GM21423 (cell line): ENCODE results near the gene LINGO1.

Experiments used
- ATAC-seq: cut with Tn5 transposase; IDR thresholded peaks from one replicate; pipeline ENCODE4 v1.9.1; 2021; ENCODE audit warnings: mild to moderate bottlenecking, moderate library complexity; ENCODE audit not compliant: unreplicated experiment

The LINGO1 gene

DNA sequence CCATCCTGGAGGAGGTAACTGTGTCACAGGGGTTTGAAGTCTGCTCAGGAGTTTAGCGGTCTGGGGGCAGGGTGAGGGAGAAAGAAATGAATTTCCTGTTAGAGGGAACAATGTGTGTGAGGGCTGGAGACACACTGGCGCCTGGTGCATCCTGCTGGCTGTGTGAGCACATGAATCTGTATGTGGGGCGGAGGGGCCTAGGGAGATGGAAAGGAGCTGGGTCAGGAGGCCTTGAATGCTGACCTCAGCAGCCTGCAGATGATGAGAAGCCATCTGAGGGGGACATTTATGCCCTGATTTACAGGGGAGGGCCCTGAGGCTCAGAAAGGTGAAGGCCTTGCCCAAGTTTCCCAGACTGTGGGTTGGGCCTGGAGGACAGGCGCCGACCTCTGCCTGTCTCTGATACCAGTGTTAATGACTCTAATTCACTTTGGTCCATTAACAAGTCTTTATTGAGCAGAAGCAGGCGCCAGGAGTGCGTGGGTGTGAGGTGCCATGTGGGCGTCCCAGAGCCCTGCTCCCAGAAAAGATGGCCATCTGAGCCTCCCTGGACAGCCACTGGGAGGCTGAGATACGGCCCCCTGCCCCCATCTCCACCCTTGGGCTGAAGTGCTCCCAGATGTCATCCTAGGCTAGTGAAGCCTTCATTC is 34.8 kb downstream of the LINGO1 start:
- no peak for ATAC-seq

DNA sequence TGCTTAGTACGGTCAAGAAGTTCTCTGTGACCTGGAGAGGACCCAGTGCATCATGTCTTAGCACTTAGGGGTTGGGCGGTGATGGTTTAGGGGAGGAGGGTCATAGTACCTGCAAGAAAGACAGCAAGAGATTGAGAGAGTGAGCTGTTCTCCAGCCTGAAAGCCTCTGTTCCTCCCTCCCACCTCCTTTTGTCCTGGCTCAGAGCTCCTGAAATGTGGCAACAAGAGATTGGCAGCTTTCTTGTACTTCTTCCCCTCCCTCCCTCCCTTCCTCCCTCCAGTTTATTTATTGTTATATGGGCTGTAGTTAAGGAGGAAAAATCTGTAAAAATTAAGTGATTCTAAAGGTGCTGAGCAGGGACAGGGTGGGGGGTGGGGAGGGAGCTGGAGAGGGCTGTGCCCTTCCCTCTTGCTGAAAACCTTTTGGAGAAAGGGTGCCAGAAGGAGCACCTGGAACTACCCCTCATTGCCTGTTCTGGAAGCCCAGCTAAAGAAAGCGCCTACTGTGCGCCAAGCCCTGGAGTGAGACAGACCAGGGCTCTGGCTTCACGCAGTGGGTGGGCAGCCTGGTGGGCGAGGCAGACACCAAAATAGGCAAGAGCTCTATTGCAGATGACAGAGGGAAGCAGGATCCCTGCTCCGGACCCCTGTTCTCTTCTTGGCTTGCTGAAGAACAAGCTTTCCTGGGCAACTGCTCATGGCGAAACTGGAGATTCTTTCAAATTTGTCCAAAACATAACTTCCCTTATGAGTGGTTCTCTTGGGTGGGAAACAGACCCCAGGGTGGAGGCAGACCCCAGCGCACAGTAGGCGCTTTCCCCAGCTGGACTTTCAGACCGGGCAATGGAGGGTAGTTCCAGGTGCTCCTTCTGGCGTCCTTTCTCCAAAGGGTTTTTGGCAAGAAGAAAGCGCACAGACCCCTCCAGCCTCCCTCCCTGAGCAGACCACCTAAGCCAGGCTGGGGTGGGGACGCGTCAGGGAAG is 35.6 kb downstream of the LINGO1 start:
- ATAC-seq = no peak

DNA sequence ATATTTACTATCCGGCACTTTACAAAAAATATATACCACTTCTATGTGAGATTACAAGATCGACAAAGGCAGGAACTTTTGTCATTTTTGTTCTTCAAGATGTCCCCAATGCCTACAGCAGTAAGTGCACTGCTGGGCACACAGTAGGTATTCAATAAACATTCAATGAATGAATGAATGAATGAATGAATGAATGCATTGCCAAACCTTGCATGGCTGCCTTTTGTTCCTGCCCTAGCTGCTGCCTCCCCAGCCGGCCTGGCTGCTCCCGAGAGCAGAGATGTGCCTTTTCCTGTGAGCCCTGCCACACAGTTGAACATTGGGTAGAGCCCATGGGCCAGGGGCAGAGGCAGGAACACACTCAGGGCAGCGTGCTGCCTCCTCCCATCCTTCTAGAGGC is 37.5 kb downstream of the LINGO1 start:
- no peak for ATAC-seq

DNA sequence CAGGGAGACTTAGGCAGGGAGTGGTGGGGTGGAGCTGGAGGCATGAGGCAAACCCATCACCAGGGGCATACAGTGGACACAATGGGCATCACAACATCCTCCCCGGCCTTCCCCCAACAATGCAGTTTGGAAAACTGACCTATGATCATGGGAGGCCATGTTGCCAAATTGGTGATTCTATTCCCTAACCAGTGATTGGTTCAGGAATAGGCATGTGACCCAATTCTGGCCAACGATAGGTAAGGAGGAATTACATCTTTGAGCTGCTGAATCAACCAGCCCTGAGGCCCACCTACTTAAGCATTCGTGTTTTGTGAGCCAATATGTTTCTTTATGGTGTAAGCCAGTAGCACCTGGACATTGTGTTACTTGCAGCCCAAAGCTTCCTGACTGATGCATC is 40.0 kb downstream of the LINGO1 start:
- no peak for ATAC-seq

DNA sequence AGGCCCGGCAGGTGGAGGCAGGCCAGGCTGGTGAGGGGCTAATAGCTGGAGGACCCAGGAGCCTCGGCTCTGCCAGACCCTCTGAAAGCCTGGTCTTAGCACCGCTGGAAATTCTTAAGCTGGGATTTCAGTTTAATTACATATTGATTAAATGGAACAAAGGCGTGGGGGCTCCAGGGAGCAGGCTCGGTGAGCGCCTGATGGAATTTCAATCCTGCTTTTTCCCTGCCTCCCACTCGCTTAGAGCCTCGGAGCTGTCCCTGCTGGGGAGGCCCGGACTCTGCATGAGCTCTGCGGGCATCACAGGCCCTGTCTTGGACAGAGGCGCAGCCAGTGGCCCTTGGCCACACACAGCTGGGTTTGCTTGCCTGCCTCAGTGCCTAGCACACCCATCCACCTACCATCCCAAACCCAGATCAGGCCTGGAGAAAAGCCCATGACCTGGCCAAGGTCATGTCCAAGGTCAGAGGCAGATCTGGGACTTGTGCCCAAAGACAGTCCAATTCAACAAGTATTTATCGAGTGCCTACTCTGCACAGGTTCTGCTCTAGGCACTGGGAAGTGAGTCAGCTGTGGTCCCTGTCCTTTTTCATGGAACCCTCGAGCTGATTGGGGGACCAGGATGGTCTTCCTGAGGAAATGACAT is 40.6 kb downstream of the LINGO1 start:
- ATAC-seq = no peak

DNA sequence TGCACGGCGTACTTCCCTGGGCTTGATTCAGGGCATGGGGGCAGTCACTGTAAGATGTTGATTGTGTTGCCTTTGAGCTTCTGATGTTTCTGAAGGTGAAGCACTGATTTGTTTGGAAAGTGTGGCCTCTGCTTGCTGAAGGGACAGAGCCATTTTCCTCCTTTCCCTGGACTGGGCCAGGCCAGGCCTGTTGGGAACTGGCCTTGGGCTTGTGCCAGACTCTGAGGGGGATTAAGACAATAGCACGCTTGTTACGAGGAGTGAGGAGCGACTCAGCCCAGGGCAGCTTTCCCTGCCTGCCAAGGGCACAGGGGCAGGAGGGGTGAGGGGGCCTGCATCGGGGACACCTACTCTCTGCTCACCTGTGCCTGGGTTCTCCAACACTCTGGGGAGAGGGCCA is 42.9 kb downstream of the LINGO1 start:
- no peak for ATAC-seq

DNA sequence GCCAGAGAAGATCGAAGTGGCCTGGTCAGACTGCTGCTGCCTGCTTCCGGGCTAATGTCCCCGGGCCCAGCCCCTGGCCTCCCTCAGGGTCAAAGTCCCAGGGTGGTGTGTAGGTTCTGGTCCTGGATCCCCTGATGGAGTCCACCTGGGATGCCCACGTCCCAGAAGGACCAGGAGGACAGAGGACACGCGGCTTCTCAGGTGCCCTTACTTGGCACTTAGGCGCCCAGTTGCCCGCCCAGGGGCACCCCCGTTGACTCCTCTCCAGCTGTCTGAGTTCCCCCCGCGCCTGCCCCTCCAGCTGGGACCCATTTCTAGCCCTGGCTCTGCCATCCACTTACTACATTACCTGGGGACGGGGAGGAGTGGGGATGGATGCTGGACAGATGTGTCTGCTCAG is 44.6 kb downstream of the LINGO1 start:
- ATAC-seq = no peak

DNA sequence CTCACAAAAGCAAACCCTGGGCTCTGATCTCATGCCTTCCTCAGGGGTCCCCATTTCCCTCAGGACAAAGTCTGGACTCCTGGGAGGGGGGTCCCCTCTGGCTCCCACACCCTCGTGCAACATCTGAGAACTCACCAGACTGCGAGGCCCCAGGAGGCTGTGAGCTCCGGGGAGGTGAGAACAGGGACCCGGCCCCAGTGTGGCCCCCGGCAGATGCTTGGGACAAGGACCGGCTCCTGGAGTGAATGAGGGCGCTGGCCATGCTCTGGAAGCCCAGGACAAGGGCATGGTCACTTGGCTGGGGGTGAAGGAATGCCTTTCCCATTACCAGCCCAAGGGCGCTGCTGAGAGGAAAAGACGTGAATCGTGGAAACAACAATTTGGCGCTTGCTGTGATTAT is 48.0 kb downstream of the LINGO1 start:
- no peak for ATAC-seq

DNA sequence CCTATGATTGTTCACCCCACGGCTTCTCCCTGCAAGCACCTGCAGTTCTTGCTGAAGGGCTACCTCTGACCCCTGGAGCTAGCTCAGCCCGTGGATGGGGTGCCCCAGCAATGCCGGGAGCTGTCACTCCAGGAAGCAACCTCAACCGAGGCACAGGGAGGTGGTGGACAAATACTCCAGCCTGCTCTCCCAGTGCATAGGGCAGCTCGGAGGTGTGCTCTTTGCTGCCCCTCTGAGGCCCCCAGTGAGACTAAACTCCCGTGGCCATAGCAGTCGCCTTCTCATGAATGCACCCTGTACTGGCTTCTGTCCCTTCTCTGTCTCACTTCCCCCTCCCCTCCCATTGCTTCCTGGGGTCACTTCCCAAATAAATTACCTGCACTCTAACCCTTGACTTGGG is 48.5 kb downstream of the LINGO1 start:
- ATAC-seq = no peak

DNA sequence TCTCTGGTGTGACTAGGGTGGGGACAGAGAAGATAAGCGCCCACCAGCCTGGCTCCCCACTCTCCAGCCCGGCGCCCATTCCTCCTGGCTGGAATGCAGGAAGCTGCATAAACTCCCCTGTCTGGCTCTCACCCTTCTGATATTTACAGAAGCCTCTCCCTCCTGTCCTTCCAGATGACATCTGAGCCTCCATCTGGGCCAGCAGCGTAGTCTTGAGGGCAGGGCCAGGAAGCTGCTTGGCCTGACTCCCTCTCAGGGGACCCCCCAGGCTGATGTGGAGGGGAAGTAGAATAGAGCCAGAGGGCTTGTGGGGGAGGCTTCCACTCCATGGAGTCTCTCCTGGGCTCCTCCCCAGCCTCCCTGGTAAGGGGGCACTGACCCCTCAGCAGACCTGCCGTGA is 49.9 kb downstream of the LINGO1 start:
- ATAC-seq = no peak

DNA sequence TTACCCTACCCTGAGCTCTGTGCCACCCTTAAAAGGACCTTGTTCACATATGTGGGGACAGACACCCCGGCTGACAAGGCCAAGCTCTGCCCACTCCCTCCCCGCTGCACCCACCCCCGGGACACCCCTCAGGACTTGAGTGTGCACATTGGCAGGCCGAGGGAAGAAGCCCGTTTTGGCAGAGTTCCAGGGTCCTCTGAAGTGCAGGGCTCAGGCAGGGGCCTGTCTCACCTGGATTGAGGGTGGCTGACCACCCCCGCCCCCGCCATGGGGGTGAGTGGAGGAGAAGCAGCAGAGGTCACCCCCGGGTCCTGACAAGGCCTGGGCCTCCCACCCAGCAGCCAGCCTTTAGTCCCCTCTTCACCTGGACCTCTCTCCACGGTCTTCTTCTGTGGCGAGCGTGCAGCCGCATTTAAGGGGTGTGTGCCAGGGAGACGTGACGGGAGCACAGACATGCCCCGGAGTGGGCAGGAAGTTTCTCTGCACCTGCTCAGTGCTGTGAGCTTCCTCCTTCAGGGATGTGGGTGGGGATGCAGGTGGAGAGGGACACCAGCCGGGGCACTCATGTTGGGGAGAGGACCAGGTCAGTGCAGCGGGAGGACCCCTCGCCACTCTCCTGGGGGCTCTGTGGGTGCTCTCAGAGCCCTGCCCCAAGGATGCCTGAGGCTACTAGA is 50.7 kb downstream of the LINGO1 start:
- no peak for ATAC-seq

DNA sequence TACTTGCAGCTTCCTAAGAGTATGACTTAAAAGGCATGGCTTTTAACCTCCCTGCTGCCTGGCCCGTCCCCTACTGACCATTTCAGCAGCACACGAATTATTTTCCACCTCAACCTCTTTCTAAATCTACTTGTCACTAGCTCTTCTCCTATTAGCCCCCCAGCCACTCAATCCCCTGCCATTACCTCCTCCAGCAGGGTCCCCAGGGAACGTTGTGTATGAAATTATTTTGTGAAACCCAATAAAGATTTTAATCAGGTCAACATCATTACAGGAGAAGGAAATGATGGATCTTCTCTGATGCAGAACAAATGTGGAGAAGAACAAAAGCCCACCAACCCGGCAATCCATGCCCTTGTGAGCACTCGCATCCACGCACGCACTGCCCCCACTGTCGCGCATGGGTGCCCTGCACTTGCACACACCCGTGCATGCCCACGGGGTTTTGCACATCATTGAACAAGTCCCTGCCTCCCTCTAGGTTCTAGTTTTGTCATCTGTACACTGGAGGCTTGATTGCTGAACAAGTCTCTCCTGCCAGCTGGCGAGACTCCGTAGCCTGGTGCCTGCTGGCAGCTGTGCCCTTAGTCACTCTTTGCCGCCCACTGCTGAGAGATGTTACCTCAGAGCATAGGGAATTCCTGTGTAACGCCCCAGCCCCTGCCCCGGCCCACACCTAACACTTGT is 51.6 kb downstream of the LINGO1 start:
- no peak for ATAC-seq

DNA sequence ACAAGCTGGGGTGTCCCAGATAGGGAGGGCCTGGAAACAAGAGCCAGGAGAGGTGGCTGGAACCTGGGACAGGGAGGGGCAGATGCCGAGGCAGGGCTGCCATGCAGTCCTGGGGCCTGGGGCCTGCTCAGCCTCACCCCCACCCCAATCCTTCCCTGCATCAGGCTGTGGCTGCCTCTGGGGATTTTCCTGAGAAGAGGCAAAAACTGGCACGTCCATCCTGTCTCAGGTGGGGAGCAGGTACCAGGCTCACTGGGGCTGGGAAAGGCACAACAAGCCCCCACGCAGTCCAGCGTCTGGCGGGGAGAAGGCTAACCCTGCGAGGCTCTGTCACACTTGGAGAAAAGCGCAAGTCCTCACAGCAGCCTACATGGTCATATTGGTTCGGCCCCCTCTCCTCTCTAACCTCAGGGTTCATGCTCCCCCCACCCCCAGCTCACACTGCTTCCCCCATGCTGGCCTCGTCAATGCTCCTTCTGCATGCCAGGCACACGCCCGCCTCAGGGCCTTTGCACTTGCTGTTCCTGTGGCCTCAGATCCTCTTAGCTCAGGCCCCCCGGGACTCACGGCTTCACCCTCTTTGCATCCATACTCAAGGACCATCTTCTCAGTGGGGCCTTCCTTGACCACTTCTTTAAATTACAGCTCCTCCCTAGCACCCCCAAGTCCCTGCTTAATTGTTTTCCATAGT is 53.1 kb downstream of the LINGO1 start:
- no peak for ATAC-seq

DNA sequence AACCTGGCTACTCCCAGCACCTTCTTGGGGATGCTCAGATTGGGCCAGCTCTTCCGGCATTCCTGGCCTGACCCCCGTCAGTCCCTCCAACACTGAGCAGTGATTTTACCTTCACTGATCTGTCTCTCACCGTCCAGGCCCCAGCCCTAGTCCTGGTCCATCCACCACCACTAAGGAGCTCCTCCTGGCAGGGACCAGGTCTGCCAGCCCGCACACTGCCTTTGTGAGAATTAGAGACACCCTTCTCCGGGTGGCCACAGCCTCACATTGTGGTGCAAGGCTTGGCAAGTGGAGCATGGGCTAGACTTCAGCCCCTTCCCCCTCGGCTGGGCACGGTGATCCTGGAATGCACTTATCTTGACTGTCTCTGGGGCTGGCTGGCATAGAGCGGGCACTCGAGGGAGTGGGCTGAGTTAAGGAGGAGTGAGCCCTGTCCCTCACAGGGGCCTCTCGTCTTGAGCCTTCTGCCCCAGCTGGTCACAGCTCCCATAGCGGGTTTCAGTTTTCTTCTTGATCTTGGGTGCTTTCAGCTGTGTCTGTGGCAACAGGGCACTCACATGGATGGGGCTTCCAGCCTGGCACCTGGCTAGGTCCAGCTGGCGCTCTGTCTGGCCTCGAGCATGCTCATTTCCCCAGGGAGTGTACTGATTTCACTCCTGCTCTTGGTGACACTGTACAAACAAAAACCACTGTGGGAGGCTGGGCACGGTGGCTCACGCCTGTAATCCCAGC is 53.9 kb downstream of the LINGO1 start:
- ATAC-seq = no peak

DNA sequence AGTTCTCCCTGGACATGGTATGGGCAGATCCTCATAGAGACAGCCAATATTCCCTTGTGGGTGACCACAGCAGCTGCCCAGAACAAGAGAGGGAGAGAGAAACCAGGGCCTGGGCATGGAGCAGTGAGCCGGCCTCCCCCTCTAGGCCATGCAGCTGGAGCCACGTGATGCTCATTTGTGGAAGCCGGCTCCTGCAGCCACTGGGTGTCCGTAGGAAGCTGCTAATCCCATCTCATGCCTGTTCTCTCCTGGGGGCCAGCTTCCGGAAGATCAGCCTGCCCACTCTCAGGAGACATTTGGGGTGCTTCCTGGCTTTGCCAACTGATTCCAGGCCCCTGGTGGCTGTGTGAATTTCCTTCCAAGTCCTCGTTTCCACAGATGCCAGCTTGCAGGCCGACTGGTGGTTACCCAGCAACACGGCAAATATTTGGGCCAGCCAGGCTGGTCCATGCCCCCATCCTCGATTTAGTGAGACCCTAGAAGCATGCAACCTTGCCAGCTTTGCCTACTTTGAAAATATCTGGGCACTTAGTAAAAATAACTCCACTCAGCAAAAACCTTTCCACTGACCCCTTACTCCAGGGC is 55.3 kb downstream of the LINGO1 start:
- ATAC-seq = no peak

DNA sequence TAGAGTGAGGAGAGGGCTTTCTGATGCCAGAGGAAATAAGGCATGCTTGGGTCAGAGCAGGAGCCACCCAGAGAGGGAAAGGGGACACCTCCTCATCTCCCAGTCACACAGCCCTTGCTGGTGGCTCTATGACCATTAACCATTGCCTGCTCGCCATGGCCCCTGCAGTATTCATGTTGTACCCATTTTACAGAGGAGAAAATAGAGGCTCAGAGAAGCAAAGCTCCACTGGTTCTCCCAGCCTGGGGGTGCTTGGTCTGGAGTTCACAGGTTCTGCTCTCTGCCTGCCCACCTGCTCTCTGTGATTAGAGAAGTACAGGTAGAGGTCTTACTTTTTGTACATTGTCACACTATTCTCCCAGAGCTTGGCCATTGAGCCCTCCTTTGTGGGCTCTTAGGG is 56.2 kb downstream of the LINGO1 start:
- ATAC-seq = no peak

DNA sequence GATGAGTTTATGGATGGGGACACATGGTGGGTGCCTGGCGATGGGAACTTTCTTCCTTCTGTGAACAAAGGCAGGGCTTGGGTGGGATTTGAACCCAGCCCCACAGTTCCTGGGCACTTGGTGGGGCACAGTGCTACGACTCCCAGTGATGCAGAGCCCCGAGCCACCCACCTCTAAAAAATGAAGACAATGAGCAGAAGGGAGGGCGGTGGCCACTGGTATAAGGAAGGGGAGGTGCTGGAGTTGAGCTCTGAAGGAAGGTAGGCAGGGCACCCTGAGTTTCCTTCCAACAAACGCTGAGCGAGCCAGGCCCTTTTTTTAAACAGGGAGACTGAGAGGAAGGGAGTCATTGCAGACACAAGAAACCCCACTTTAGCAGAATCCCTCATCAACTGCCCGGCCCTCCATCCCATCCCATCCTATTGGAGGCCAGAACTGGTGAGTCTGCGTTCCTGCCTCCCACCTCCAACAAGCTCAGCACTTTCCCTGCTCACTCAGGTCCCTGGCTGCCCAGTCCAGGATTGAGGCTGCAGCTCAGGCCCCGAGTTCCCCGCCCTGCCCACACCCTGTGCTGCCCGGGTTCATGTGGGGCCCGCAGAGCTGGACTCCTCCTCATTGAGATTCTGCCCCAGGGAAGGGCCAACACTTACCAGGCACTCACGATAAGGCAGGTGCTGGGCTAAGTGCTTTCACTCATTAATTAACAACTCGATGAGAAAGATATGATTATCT is 57.3 kb downstream of the LINGO1 start:
- ATAC-seq = no peak

DNA sequence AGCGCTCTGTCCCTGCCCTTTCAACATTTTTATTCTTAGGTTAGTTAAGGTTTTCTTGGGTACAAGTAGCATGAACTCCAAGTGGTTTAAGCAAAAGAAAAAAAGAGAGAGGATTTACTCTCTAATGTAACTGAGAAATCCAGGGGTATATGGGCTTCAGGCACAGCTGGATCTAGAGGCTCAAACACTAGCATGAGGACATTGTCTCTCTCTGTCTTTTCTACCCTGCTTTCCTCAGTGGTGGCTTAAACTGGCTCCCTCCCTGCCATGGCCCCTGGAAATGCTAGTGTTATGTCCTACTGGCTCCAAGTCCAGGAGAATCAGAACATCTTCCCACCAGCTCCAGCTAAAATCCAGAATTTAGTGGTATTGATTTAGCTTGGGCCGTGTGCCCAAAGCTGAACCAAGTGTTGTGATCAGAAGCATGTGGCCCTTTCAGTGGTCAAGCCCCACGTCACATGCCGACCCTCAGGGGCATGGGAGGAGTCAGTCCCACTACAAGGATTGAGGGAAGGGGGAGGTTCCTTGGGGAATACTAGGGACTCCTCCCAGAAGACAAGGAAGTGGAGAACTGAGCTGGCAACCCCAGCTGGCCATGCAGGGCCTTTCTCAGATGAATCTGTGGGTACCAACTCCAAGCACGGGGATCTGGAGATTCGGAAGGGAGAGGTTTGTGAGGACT is 58.0 kb downstream of the LINGO1 start:
- no peak for ATAC-seq
